Body of pancreas (tissue), 4 donors: ENCODE data around the gene TEX2. TPM values are rescaled to one million over a fixed set of nuclear protein-coding genes. Genes with fewer than 3 reads are reported as not detected.

Experiments used
- ATAC-seq: fragments of 150-250 bp; one replicate; pipeline ENCODE4 v1.9.1; 2016
- DNase-seq, 4 donors: peaks; one replicate each; pipeline ENCODE4 v3.0.0-alpha.2; 2019
- H3K27ac ChIP-seq, 4 donors: fragments of 200-600 bp; sonication (generic); 1 replicate in 3 of 4; 2 replicates in 1 of 4; pipeline versions ENCODE4 v1.5.1 to v1.6.1; 2016 to 2019; ENCODE audit warnings: mild to moderate bottlenecking in 1 of 4, mixed read lengths in 1 of 4, moderate library complexity in 1 of 4
- H3K27me3 ChIP-seq, 2 donors: fragments of 200-600 bp; sonication (generic); one replicate each; pipeline ENCODE4 v1.6.0; 2016; ENCODE audit warnings: mild to moderate bottlenecking in 1 of 2
- H3K36me3 ChIP-seq, 2 donors: fragments of 200-600 bp; sonication (generic); replicated peaks in 1 of 2; 2 replicates each; pipeline ENCODE4 v1.5.1; 2016; ENCODE audit warnings: low read depth in 2 of 2; ENCODE audit not compliant: insufficient read depth in 1 of 2
- H3K4me1 ChIP-seq: fragments of 200-600 bp; sonication (generic); one replicate; pipeline ENCODE4 v1.6.0; 2016
- H3K4me3 ChIP-seq, 2 donors: fragments of 200-600 bp; sonication (generic); 1 replicate in 1 of 2; 2 replicates in 1 of 2; pipeline ENCODE4 v1.5.1; 2016 to 2019
- H3K9me3 ChIP-seq, 3 donors: fragments of 200-600 bp; sonication (generic); 1 replicate in 2 of 3; 2 replicates in 1 of 3; pipeline ENCODE4 v1.5.1; 2016
- CTCF ChIP-seq, 7 experiments: fragments of 450-650 bp in 4 of 7; fragments of 200-600 bp in 3 of 7; sonication (generic) in 3 of 7; IDR thresholded peaks; one replicate each; pipeline ENCODE4 v1.5.1; 2016 to 2019; ENCODE audit warnings: antibody characterized with exemption in 7 of 7
- POLR2A ChIP-seq, 3 donors: fragments of 450-650 bp; IDR thresholded peaks; one replicate each; pipeline ENCODE4 v1.6.1; 2016; ENCODE audit warnings: antibody characterized with exemption in 3 of 3, mild to moderate bottlenecking in 2 of 3
- whole genome bisulfite sequencing, 2 donors: methylation state at CpG; one replicate each; pipeline ENCODE4 v1.1.5; 2017; 5-methylcytosine and 5-hydroxymethylcytosine counted together
- intact Hi-C: fragments of 100-400 bp; cut with DNase I; formaldehyde crosslinking; loops from one replicate; pipeline ENCODE4 v1.15.1; 2023
- total RNA-seq, 2 donors: library from RNA; depleted of rRNA; stranded (reverse); fragments of >200 nt; gene quantifications; one replicate each; pipeline ENCODE4 v1.1.0, GENCODE V29; 2016

TEX2 gene
- total RNA-seq, 2 donors from 2014 or later = 36.1 to 82.1 TPM

GRCh38 chr17:64120159-64120810, 142.8 kb downstream of the TEX2 start:
- DNase-seq (no peak), ATAC-seq (no peak)
- Histone ChIP-seq H3K4me3 (no peak overlapping the region), H3K27me3 (no peaks in the 10 kb centered on the region), H3K9me3 (no peaks in the 10 kb centered on the region), H3K4me1 (peaks cover 80% of the 10 kb centered on the region), H3K27ac (peak overlapping the region in 3 of 4 donors; percentile 19 to 47 (median 37)), H3K36me3 (no peaks in the 10 kb centered on the region)
- intact Hi-C loops = loop anchor here (5.0 kb wide), 1 partner anchor 58 kb away; no protein-coding TSS in a partner anchor
- no peak for TF ChIP-seq CTCF (IDR thresholded peaks at IDR 0.05)
- no peak for TF ChIP-seq POLR2A (IDR thresholded peaks at IDR 0.05)
- WGBS, 2 donors = 33 to 50% methylated on average over 2 to 3 of the region's 3 CpGs

- intact Hi-C loops = no loop called here
- ATAC-seq (peak; percentile 35), DNase-seq (peak; percentile 67 to 82 (median 72))
- peak in 1 of 3 donors; percentile 19 for TF ChIP-seq POLR2A (IDR thresholded peaks at IDR 0.05)
- no peak for TF ChIP-seq CTCF (IDR thresholded peaks at IDR 0.05)
- no peaks in the 10 kb centered on the region for H3K27me3 ChIP-seq
- H3K27ac ChIP-seq = peak overlapping the region; percentile 44 to 87 (median 60)
- 34 to 37% methylated on average over 8 to 10 of the region's 10 CpGs for WGBS, 2 donors
- no peak overlapping the region for H3K4me3 ChIP-seq
- H3K4me1 ChIP-seq = peaks cover 99% of the 10 kb centered on the region
- no peaks in the 10 kb centered on the region for H3K36me3 ChIP-seq
- H3K9me3 ChIP-seq = no peaks in the 10 kb centered on the region
These were observed 144.8 kb downstream of the TEX2 start for GRCh38 chr17:64117981-64118979.

GRCh38 chr17:64115822-64116534, 147.1 kb downstream of the TEX2 start:
- TF ChIP-seq POLR2A (IDR thresholded peaks at IDR 0.05) (no peak), CTCF (IDR thresholded peaks at IDR 0.05) (no peak)
- Histone ChIP-seq H3K4me3 (no peak overlapping the region), H3K27ac (peak overlapping the region; percentile 61 to 87 (median 77)), H3K27me3 (no peaks in the 10 kb centered on the region), H3K9me3 (no peaks in the 10 kb centered on the region), H3K4me1 (peaks cover 98% of the 10 kb centered on the region), H3K36me3 (no peaks in the 10 kb centered on the region)
- peak; percentile 69 for ATAC-seq
- peak; percentile 69 to 81 (median 78) for DNase-seq
- WGBS, 2 donors = 26 to 37% methylated on average over 6 to 7 of the region's 7 CpGs
- intact Hi-C loops = no loop called here

- TF ChIP-seq POLR2A (IDR thresholded peaks at IDR 0.05) (no peak), CTCF (IDR thresholded peaks at IDR 0.05) (no peak)
- Histone ChIP-seq H3K9me3 (no peaks in the 10 kb centered on the region), H3K27ac (peak overlapping the region; percentile 39 to 87 (median 72)), H3K36me3 (no peaks in the 10 kb centered on the region), H3K4me1 (peaks cover 97% of the 10 kb centered on the region), H3K4me3 (no peak overlapping the region), H3K27me3 (no peaks in the 10 kb centered on the region)
- 50 to 67% methylated on average over 8 of the region's 8 CpGs for WGBS, 2 donors
- intact Hi-C loops = no loop called here
- DNase-seq = peak; percentile 55 to 80 (median 66)
- ATAC-seq = peak; percentile 74
These were observed 147.9 kb downstream of the TEX2 start for GRCh38 chr17:64115043-64115698.
